AG20443 (cell line): ENCODE measurements around the gene ESRRA.

Experiments
- DNase-seq: peaks from one replicate; pipeline ENCODE4 v3.0.0; 2012; ENCODE audit warnings: low spot score, mixed read lengths

Gene ESRRA

DNA sequence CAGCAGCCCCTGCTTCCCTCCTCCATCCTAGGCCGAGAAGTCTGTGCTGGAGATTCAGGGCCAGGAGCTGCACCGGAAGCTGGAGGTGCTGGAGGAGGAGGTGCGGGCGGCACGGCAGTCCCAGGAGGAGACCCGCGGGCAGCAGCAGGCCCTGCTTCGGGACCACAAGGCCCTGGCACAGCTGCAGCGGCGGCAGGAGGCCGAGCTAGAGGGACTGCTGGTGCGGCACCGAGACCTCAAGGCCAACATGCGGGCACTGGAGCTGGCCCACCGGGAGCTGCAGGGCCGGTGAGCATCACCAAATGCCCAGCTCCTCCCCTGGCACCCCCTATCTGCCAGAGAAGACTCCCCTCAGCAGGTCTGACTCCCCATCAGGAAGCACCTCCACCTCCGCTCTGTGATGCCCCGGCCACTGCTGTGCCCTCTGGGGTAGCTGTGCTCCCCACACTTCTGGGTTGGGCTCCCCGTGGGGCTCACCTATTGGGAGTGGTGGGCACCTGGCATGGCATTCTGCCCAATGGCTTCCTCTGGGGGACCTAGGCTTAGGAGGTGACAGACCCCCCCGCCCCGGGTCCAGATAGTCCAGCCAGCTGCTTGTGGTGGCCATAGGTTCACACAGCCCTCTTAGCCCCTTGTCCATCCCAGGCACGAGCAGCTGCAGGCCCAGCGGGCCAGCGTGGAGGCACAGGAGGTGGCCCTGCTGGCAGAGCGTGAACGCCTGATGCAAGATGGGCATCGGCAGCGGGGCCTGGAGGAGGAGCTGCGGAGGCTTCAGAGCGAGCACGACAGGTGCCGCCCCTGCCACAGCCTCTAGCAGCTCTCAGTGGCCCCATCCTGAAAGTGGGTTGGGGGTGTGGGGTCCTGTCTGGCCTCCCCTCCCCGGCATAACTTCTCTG, 47.0 kb downstream of the ESRRA start:
- DNase-seq, result no peak

DNA sequence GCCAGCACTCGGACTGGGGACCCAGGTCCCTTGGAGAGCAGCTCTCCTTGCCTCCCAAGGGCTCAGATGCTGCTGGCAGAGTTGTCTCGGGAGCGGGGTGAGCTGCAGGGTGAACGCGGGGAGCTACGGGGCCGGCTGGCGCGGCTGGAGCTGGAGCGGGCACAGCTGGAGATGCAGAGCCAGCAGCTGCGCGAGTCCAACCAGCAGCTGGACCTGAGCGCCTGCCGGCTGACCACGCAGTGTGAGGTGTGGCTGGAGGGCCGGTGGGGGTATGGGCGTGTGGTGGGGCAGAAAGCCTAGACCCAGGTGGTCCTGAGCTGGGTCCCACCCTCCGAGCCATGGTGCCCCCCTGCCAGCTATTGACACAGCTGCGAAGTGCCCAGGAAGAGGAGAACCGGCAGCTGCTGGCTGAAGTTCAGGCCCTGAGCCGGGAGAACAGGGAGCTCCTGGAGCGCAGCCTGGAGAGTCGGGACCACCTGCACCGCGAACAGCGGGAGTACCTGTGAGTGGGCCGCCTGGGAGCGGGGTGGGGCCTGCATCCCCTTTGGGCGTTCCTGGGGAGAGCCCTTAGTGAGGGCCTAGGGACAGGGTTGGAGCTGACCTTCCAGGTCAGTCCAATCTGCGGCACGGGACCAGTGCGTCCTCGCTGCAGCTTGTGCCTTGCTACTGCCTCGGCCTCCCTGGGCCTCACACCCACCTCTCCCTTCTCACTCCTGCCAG, 47.8 kb downstream of the ESRRA start:
- DNase-seq, result no peak

DNA sequence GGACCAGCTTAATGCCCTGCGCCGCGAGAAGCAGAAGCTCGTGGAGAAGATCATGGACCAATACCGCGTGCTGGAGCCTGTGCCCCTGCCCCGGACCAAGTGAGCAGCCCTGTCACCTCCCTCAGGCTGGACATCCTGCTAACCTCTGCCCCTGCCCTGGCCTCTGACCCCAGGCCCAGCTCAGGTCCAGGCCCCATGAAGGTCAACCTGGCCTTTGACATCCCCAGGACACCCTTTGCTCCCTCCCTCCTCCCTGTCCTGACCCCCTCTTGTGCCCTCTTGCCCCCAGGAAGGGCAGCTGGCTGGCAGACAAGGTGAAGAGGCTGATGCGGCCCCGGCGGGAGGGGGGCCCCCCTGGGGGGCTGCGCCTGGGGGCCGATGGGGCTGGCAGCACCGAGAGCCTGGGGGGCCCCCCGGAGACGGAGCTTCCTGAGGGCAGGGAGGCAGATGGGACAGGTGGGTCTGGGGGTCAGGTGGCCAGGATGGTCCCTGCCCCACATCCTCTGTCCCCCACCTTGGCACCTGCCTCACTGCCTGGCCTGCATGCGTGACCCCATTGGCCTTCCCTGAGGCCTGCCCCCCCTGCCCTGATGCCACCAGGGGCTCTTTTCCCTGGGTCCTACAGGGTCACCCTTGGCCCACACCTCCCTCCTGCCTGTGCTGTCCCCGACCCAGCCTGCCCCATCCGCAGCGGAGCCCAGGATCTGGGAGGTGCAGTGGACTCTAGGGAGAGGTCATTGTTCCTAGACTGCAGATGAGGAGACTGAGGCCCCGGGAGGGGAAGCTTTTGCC, 48.6 kb downstream of the ESRRA start:
- DNase-seq, result no peak

- peak; percentile 92 for DNase-seq
Observed at GRCh38 chr11:64355078-64355940, 50.0 kb downstream of the ESRRA start.

- peak; percentile 49 for DNase-seq
Observed at GRCh38 chr11:64356498-64357411, 51.4 kb downstream of the ESRRA start.

DNA sequence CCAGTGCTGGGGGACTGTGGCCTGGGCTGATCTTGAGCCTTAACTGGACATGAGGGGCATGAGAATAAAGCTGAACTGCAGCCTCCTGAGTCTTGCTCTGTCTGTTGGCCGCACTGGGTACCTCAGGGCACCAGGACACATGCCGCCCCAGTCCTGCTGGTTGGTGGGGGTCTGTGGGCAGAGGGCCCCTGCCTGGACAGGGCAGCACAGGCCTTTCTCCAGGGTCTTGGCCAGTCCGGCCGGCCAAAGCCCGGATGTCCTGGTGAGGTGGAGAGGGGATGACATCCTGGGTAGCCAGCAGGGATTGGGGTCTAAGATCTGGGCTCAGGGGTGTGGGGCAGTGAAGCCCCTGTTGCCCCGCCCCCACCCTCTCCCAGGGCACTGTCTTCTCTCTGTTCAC, 52.1 kb downstream of the ESRRA start:
- DNase-seq, result no peak

DNA sequence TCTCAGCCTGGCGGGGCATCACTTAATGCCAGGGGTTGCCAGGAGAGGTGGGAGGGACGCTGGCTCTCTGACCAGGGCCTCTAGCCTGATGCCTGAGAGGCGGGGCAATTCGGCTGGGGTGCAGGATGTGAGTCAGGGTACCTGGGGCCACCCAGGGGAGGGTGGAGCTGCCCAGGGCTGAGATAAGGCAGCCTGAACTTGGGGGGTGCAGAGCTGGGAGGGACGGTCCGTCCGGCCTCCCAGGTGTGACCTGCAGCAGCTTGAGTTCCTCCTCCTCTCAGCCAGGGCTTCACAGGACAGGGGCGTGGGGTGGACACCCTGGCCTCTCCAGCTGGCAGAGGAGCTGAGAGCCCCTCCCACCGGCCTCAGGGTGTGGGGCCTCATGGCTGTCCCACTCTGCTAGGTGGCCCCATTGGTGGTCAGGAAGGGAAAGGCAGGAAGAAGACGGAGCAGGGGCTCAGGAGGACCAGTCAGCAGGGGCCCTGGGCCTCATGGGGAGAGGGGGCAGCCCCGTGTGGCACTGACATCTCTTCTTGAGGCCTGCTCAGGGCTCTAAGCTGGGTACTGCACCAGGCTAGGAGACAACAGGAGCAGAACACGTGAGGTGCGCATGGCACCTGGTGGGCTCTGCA, 52.7 kb downstream of the ESRRA start:
- DNase-seq, result no peak

- no peak for DNase-seq
Observed at GRCh38 chr11:64358536-64358906, 53.2 kb downstream of the ESRRA start.

DNA sequence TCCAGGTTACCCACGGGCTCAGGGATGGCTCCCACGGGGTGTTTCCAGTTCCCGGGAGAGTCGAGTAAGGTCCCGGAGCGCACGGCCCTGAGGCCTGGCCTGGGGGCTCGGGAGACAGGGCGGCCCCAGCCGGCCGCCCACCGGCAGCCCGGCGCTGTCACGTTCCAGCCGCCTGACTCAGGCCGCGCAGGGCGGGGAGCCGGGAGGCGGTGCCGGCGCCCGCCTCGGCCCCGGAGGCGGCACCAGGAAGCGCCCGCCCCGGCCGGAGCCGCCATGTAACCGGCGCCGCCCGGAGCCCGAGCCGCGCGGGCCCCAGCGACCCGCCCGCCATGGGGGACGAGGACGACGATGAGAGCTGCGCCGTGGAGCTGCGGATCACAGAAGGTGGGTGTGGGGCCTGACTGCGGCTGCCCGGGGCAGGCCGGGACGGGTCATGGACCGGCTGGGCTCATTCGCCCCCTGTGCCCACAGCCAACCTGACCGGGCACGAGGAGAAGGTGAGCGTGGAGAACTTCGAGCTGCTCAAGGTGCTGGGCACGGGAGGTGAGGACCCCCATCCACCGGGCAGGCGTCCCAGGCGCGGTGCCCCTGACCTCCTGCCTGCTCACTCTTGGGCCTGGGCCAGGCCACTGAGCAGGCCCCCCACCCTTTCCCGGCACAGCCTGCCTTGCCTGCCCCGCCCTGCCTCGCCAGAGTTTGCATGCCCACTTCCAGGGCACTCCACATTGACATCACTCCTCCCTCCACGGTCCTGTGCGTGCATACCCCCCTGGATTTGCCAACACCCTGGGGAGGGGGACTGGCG, 53.8 kb downstream of the ESRRA start, which contains the start of gene RPS6KA4:
TSS of gene RPS6KA4 (plus strand) at position 256 of the 805 bp plus-strand sequence. CDS start at position 330, 74 bp downstream.
- DNase-seq, result peak; percentile 98

DNA sequence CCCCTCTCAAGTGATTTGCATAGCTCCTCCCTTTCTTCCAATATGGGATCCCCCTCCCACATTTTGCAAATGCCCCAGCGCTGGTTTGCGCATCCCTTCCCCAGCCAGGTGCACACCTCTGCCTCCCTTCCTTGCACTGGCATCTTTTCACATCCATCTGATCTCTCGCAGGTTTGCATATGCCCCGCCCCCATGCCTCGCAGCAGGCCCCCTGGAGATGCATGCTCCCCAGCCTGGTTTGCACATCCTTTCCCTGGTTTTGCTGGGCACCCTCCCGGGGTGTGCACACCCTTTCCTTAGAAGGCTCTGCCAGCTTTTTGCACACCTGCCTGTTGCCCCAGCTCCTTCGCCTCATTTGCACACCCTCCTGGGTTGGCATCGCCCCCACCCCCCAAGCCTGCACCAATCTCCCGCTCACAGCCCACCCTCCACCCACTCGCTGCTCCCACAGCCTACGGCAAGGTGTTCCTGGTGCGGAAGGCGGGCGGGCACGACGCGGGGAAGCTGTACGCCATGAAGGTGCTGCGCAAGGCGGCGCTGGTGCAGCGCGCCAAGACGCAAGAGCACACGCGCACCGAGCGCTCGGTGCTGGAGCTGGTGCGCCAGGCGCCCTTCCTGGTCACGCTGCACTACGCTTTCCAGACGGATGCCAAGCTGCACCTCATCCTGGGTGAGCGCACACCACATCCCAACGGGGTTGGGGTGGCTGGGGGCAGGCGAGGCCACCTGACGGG, 54.6 kb downstream of the ESRRA start:
- DNase-seq, result no peak

GRCh38 chr11:64360448-64360921, 55.2 kb downstream of the ESRRA start:
- no peak for DNase-seq

GRCh38 chr11:64361659-64362058, 56.3 kb downstream of the ESRRA start:
- no peak for DNase-seq

- DNase-seq, result no peak
Observed at GRCh38 chr11:64362339-64362738, 57.0 kb downstream of the ESRRA start.

- no peak for DNase-seq
Observed at GRCh38 chr11:64364435-64364834, 59.1 kb downstream of the ESRRA start.

GRCh38 chr11:64364911-64365310, 59.6 kb downstream of the ESRRA start:
- DNase-seq, result no peak
